Measurements from ENCODE around the gene MAPK12. TPM values are rescaled to one million over a fixed set of nuclear protein-coding genes. Genes with fewer than 3 reads are reported as not detected.
A peak's percentile ranks its signal among the peaks of the same experiment; 100 is the strongest.

Gene MAPK12
- polyA plus RNA-seq, 1 experiment = 26.6 TPM

GRCh38 chr22:50305923-50306566 lies 44.6 kb upstream of the MAPK12 start:
- H3K27ac ChIP-seq (ENCODE audit: low read depth, low read length) = peak overlapping the region; percentile 93
- H3K27me3 ChIP-seq (ENCODE audit: control insufficient read depth, insufficient read depth, low read length) = no peaks in the 10 kb centered on the region
- H3K9me3 ChIP-seq (ENCODE audit: control insufficient read depth, insufficient read depth, low read length) = peaks cover 3% of the 10 kb centered on the region; the same call in 1 of the 2 replicates
- H3K4me3 ChIP-seq (ENCODE audit: low read depth, low read length) = peak overlapping the region; percentile 93
- CTCF ChIA-PET = no interaction called here
- POLR2A ChIA-PET = interaction anchor here (1.3 to 2.4 kb wide), 4 partner anchors 8 to 34 kb away, joined by 3 to 19 read pairs (median 8); no protein-coding TSS in a partner anchor
- DNase-seq (ENCODE audit: low read depth, low spot score) = peak; percentile 90
- TF ChIP-seq CTCF (IDR thresholded peaks at IDR 0.05; ENCODE audit: low read depth, low read length) = no peak

GRCh38 chr22:50305393-50305922 lies 44.0 kb upstream of the MAPK12 start:
- TF ChIP-seq CTCF (IDR thresholded peaks at IDR 0.05; ENCODE audit: low read depth, low read length) = no peak
- Histone ChIP-seq H3K27ac (ENCODE audit: low read depth, low read length) (peak overlapping the region; percentile 93), H3K27me3 (ENCODE audit: control insufficient read depth, insufficient read depth, low read length) (no peaks in the 10 kb centered on the region), H3K9me3 (ENCODE audit: control insufficient read depth, insufficient read depth, low read length) (peaks cover 3% of the 10 kb centered on the region; the same call in 1 of the 2 replicates), H3K4me3 (ENCODE audit: low read depth, low read length) (peak overlapping the region; percentile 93)
- ChIA-PET CTCF (interaction anchor here (0.7 kb wide), 1 partner anchor 36 kb away, joined by 3 read pairs; no protein-coding TSS in a partner anchor), POLR2A (interaction anchor here (1.6 to 2.4 kb wide), 3 partner anchors 12 to 33 kb away, joined by 6 to 19 read pairs (median 9); no protein-coding TSS in a partner anchor)
- no peak for DNase-seq (ENCODE audit: low read depth, low spot score)

GRCh38 chr22:50304528-50305392 lies 43.3 kb upstream of the MAPK12 start:
- Histone ChIP-seq H3K27ac (ENCODE audit: low read depth, low read length) (peak overlapping the region; percentile 93), H3K9me3 (ENCODE audit: control insufficient read depth, insufficient read depth, low read length) (peaks cover 3% of the 10 kb centered on the region; the same call in 1 of the 2 replicates), H3K4me3 (ENCODE audit: low read depth, low read length) (peak overlapping the region; percentile 93), H3K27me3 (ENCODE audit: control insufficient read depth, insufficient read depth, low read length) (no peaks in the 10 kb centered on the region)
- ChIA-PET POLR2A (interaction anchor here (1.6 to 2.4 kb wide), 3 partner anchors 11 to 33 kb away, joined by 6 to 19 read pairs (median 9); no protein-coding TSS in a partner anchor), CTCF (interaction anchor here (0.7 kb wide), 1 partner anchor 37 kb away, joined by 3 read pairs; no protein-coding TSS in a partner anchor)
- DNase-seq (ENCODE audit: low read depth, low spot score) = no peak
- TF ChIP-seq CTCF (IDR thresholded peaks at IDR 0.05; ENCODE audit: low read depth, low read length) = no peak

DNA sequence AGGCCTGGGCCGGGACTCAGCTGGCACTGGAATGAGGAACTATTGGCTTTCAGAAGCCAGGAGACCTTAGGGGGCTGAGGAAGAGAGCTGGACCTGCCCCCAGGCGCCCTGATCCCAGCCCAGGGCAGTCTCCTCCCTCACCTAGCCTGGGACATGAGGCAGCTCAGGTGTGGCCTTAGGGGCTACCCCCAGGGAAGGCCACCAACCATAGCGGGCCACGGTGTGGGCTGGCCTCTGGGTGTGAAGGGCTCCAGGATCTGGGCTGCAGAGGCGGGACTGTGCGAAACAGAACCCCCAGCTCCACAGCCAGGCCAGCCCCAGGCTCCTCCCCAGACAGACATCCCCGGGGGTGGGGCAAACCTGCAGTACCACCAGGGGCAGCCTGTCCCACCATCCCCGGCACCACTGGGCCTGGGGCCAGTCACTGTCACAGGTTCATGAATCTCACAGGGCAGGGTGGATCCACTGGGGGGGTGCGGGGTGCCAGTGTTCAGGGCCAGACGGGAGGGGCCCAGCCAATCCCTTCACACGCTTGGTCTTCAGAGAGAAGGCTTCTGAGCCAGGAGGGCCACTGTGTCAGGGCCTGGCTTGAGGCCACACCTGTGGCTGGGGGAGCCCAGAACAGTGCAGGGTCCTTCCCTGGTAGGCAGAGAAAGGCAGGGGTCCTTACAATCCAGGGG lies 42.5 kb upstream of the MAPK12 start:
- TF ChIP-seq CTCF (IDR thresholded peaks at IDR 0.05; ENCODE audit: low read depth, low read length) = 0 out of 2 replicates have a peak, but pooled peaks have one; percentile 16
- ChIA-PET POLR2A (interaction anchor here (1.6 kb wide), 1 partner anchor 22 kb away, joined by 6 read pairs; no protein-coding TSS in a partner anchor), CTCF (no interaction called here)
- no peak for DNase-seq (ENCODE audit: low read depth, low spot score)
- Histone ChIP-seq H3K9me3 (ENCODE audit: control insufficient read depth, insufficient read depth, low read length) (peaks cover 3% of the 10 kb centered on the region; the same call in 1 of the 2 replicates), H3K4me3 (ENCODE audit: low read depth, low read length) (peak overlapping the region; percentile 32), H3K27ac (ENCODE audit: low read depth, low read length) (peak overlapping the region; percentile 57), H3K27me3 (ENCODE audit: control insufficient read depth, insufficient read depth, low read length) (no peaks in the 10 kb centered on the region)

All from AG04450 (cell line).